GM13977 (cell line): Measurements from ENCODE around the gene CD300E.

Experiments used
- DNase-seq: peaks from one replicate; pipeline ENCODE4 v3.0.0; 2012; ENCODE audit warnings: low spot score
- CTCF ChIP-seq: IDR thresholded peaks from 2 replicates; pipeline ENCODE4 v1.5.1; 2012; ENCODE audit warnings: mild to moderate bottlenecking, control low read depth; ENCODE audit not compliant: insufficient read depth; ENCODE audit errors: extremely low read depth, missing control alignments
- in situ Hi-C: fragments of 300-500 bp; cut with MboI; formaldehyde crosslinking; loops from one replicate; pipeline ENCODE4 v1.12.0; 2022; ENCODE audit warnings: low sequenced_read_pairs, low pct_unique_long_range_greater_than_20kb, mixed read lengths, inconsistent platforms; ENCODE audit not compliant: unreplicated experiment

The CD300E gene

GRCh38 chr17:74654742-74655141, 31.2 kb upstream of the CD300E start:
- no peak for TF ChIP-seq CTCF
- in situ Hi-C loops, result no loop called here
- no peak for DNase-seq

- TF ChIP-seq CTCF, result no peak
- no peak for DNase-seq
- in situ Hi-C loops, result no loop called here
These were observed 28.5 kb upstream of the CD300E start for GRCh38 chr17:74652020-74652419.

GRCh38 chr17:74649909-74650308, 26.4 kb upstream of the CD300E start:
- in situ Hi-C loops, result no loop called here
- no peak for TF ChIP-seq CTCF

DNA sequence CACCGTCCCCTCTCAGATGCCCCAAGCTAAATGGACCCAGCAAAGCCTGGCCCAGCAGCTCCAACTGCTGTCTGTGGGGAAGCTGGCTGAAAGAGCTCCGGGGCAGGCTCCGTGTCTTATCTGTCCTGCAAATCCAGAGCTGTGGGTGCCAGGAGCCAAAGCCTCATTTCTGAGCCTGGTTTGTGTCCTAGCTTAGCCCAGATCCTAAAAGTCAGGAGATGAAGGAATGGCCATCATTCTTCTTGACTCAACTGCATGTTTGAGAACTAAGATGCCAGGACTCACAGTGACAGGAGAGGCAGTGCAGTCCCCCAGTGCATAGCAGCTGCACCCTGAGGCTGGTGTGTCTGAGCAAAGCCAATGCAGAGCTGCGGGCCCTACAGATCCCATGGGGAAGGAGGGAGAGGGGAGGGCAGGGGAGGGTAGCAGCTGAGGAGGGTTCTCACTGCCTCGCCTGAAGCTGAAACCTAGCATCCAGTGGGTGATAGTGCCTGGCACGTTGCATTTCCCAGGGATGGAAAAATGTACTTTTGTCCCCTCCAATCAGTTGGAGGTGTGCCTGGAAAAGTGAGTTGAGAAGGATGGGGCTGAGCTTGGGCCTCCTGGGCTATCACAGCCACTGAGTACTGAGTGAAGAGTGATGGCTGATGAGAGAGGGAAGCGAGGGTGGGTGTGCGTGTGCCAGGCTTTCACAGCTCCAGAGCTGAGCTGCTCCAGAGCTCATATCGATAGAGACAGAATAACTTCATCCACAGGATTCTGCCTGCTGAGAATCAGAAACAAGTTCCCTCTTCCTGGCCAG, 24.5 kb upstream of the CD300E start:
- DNase-seq, result no peak
- in situ Hi-C loops, result no loop called here
- no peak for TF ChIP-seq CTCF

More at GRCh38 chr17:74649909-74650308, 26.4 kb upstream of the CD300E start:
- no peak for DNase-seq

DNA sequence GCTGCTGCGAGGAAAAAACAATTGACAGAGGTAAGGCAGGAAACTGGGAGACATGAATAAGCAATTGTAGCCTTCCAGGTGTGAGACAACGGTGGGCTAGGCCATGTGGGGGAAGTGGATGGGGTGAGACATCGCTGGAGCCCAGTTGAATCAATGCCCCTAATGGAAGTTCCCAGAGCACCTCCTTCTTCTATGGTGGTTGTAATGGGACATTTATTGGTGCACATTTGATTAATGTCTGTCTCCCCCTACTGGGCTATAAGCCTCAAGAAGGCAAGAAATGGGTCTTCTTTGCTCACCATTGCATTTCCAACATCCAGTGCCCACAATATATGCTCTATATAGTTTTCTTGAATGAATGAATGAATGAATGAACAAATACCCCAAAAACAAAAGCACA, 22.7 kb upstream of the CD300E start:
- in situ Hi-C loops, result no loop called here
- peak; percentile 61 for TF ChIP-seq CTCF
- peak; percentile 66 for DNase-seq

- no peak for TF ChIP-seq CTCF
- in situ Hi-C loops, result no loop called here
- no peak for DNase-seq
These were observed 21.5 kb upstream of the CD300E start for GRCh38 chr17:74645010-74645409.
